GM23338 (cell line): ENCODE data around the gene KCNK3. TPM values are rescaled to one million over a fixed set of nuclear protein-coding genes. Genes with fewer than 3 reads are reported as not detected.

Source experiments
- ATAC-seq: fragments of 200-7000 bp; cut with Tn5 transposase; 3 replicates; pipeline ENCODE4 v1.9.1; 2020
- DNase-seq: peaks from one replicate; pipeline ENCODE4 v3.0.0-alpha.2; 2015; ENCODE audit warnings: low spot score
- H2AFZ ChIP-seq: fragments of 200-600 bp; sonication (generic); 2 replicates; pipeline ENCODE4 v1.8.0; 2016; ENCODE audit warnings: antibody characterized with exemption, mild to moderate bottlenecking, moderate library complexity
- H3F3A ChIP-seq: fragments of 200-600 bp; sonication (generic); replicated peaks from 2 replicates; pipeline ENCODE4 v1.8.0; 2017; ENCODE audit warnings: antibody characterized with exemption, mixed run types, low read depth
- H3K27ac ChIP-seq: fragments of 200-600 bp; sonication (generic); 2 replicates; pipeline ENCODE4 v1.6.1; 2016; ENCODE audit warnings: low read depth
- H3K27me3 ChIP-seq: fragments of 200-600 bp; sonication (generic); 2 replicates; pipeline ENCODE4 v1.8.0; 2016; ENCODE audit warnings: mild to moderate bottlenecking, mixed run types, moderate library complexity; ENCODE audit not compliant: insufficient read depth
- H3K36me3 ChIP-seq: fragments of 200-600 bp; sonication (generic); 2 replicates; pipeline ENCODE4 v1.8.0; 2016; ENCODE audit warnings: mild to moderate bottlenecking; ENCODE audit not compliant: insufficient read depth
- H3K4me1 ChIP-seq: fragments of 200-600 bp; sonication (generic); 2 replicates; pipeline ENCODE4 v1.8.0; 2016; ENCODE audit warnings: mild to moderate bottlenecking, moderate library complexity; ENCODE audit not compliant: insufficient read depth
- H3K4me2 ChIP-seq: fragments of 200-600 bp; sonication (generic); 2 replicates; pipeline ENCODE4 v1.7.1; 2017; ENCODE audit warnings: mixed run types
- H3K4me3 ChIP-seq: fragments of 200-600 bp; sonication (generic); 2 replicates; pipeline ENCODE4 v1.6.1; 2016; ENCODE audit warnings: mixed run types
- H3K79me2 ChIP-seq: fragments of 200-600 bp; sonication (generic); replicated peaks from 2 replicates; pipeline ENCODE4 v1.8.0; 2017; ENCODE audit warnings: mild to moderate bottlenecking; ENCODE audit not compliant: insufficient read depth
- H3K9me2 ChIP-seq: fragments of 200-600 bp; sonication (generic); 2 replicates; pipeline ENCODE4 v1.8.0; 2017; ENCODE audit not compliant: insufficient read depth
- H4K20me1 ChIP-seq: fragments of 200-600 bp; sonication (generic); replicated peaks from 2 replicates; pipeline ENCODE4 v1.8.0; 2017; ENCODE audit warnings: mild to moderate bottlenecking; ENCODE audit not compliant: insufficient read depth
- H3K27ac Mint-ChIP-seq: 2 replicates; pipeline ENCODE4 v1.8.0; 2020; ENCODE audit warnings: inconsistent platforms, mild to moderate bottlenecking, moderate library complexity, mixed read lengths
- H3K27me3 Mint-ChIP-seq: 3 replicates; pipeline ENCODE4 v1.8.0; 2022; ENCODE audit warnings: low read depth, mild to moderate bottlenecking, moderate library complexity, mixed read lengths, inconsistent platforms; ENCODE audit not compliant: insufficient read depth, poor library complexity
- H3K36me3 Mint-ChIP-seq: 3 replicates; pipeline ENCODE4 v1.8.0; 2021; ENCODE audit warnings: low read depth, mild to moderate bottlenecking, inconsistent platforms, moderate library complexity, mixed read lengths
- H3K4me1 Mint-ChIP-seq: 3 replicates; pipeline ENCODE4 v1.8.0; 2020; ENCODE audit warnings: mild to moderate bottlenecking, inconsistent platforms, mixed read lengths
- H3K4me3 Mint-ChIP-seq: 3 replicates; pipeline ENCODE4 v1.8.0; 2021; ENCODE audit warnings: moderate library complexity, mild to moderate bottlenecking, inconsistent platforms, mixed read lengths
- H3K9me3 Mint-ChIP-seq: 3 replicates; pipeline ENCODE4 v1.8.0; 2020; ENCODE audit warnings: moderate library complexity, mild to moderate bottlenecking, inconsistent platforms, mixed read lengths
- CREB1 ChIP-seq: fragments of 250-450 bp; sonication (Bioruptor Pico); IDR thresholded peaks from 2 replicates; pipeline ENCODE4 v1.5.0; 2020; ENCODE audit warnings: low read depth, mild to moderate bottlenecking, moderate library complexity
- EZH2 ChIP-seq: fragments of 200-600 bp; sonication (generic); IDR thresholded peaks from one replicate; pipeline ENCODE4 v1.8.0; 2017; ENCODE audit warnings: antibody characterized with exemption, mild to moderate bottlenecking, low read depth; ENCODE audit not compliant: unreplicated experiment
- EZH2phosphoT487 ChIP-seq: fragments of 200-600 bp; sonication (generic); IDR thresholded peaks from one replicate; pipeline ENCODE4 v1.8.1; 2018; ENCODE audit warnings: antibody characterized with exemption; ENCODE audit not compliant: unreplicated experiment
- JUNB ChIP-seq: IDR thresholded peaks from one replicate; pipeline ENCODE4 v1.6.1; 2016; ENCODE audit warnings: antibody characterized with exemption; ENCODE audit not compliant: unreplicated experiment
- NANOG ChIP-seq: IDR thresholded peaks from 2 replicates; pipeline ENCODE4 v1.6.1; 2016; ENCODE audit warnings: antibody characterized with exemption, borderline replicate concordance
- POLR2AphosphoS5 ChIP-seq: IDR thresholded peaks from 2 replicates; pipeline ENCODE4 v1.6.1; 2016; ENCODE audit warnings: antibody characterized with exemption, low read depth
- STAT1 ChIP-seq: IDR thresholded peaks from one replicate; pipeline ENCODE4 v1.6.1; 2016; ENCODE audit warnings: antibody characterized with exemption; ENCODE audit not compliant: unreplicated experiment
- ZNF114 ChIP-seq: fragments of 250-450 bp; sonication (Bioruptor Pico); IDR thresholded peaks from 2 replicates; pipeline ENCODE4 v1.5.0; 2020; ENCODE audit warnings: mild to moderate bottlenecking, moderate library complexity
- ZNF331 ChIP-seq: fragments of 250-450 bp; sonication (Bioruptor Pico); IDR thresholded peaks from 2 replicates; pipeline ENCODE4 v1.5.0; 2020; ENCODE audit warnings: low read depth, mild to moderate bottlenecking, moderate library complexity
- ZNF462 ChIP-seq: fragments of 250-450 bp; sonication (Bioruptor Pico); IDR thresholded peaks from 2 replicates; pipeline ENCODE4 v1.5.0; 2020; ENCODE audit warnings: mild to moderate bottlenecking, moderate library complexity
- polyA plus RNA-seq: library from polyadenylated mRNA; unstranded; fragments of >200 nt; fragmentation: Nextera tagmentation; extraction: Ambion mirVana; gene quantifications from 2 replicates; pipeline ENCODE4 v1.2.1, GENCODE V29; 2016
- total RNA-seq: library from RNA; depleted of rRNA; stranded (reverse); fragments of >200 nt; shearing (Covaris generic); gene quantifications from 2 replicates; pipeline ENCODE4 v1.2.3, GENCODE V29; 2014
- TF ChIP-seq, protein P1 (sequence below): IDR thresholded peaks from 2 replicates; pipeline ENCODE4 v1.6.1; 2016; ENCODE audit warnings: antibody characterized with exemption
- TF ChIP-seq, protein P2 (sequence below), 2 experiments: fragments of 200-600 bp in 1 of 2; sonication (generic) in 1 of 2; conservative IDR thresholded peaks; 2 replicates each; pipeline versions ENCODE4 v1.5.1 to v1.6.1; 2016 to 2017; ENCODE audit warnings: antibody characterized with exemption in 2 of 2, low read depth in 2 of 2, mild to moderate bottlenecking in 2 of 2, moderate library complexity in 1 of 2
- TF ChIP-seq, protein P3 (sequence below): IDR thresholded peaks from one replicate; pipeline ENCODE4 v1.6.1; 2018; ENCODE audit warnings: antibody characterized with exemption; ENCODE audit not compliant: unreplicated experiment

Gene KCNK3
- total and polyA plus RNA-seq, 2 experiments from 2014 or later = not detected

DNA sequence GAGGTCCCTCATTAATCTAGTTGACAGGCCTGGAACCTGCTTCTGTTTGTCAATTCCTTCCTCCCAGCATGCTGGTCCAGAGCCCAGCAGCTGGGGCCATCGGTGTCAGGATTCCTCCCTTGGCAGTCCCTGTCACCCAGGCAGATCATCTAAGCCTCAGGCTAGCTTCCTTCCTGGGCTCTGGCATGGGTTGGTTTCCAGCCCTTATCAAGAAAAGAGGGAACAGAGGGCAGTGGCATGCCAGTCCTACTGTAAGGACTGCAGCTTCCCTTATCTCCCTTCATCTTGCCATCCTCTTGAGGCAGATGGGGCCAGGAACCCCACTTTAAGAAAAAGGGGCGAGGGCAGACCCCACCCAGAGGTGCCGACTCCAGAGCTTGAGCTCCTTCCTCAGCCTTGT lies 10.9 kb upstream of the KCNK3 start:
- H3K27ac ChIP-seq = no peak overlapping the region
- no peaks in the 10 kb centered on the region for H3K27me3 ChIP-seq
- no peaks in the 10 kb centered on the region for H3F3A ChIP-seq
- no peak overlapping the region for H3K4me3 ChIP-seq
- no peaks in the 10 kb centered on the region; the same call in 1 of the 2 replicates for H3K9me2 ChIP-seq
- H2AFZ ChIP-seq = no peak overlapping the region
- no peak overlapping the region for H3K4me2 ChIP-seq
- no peaks in the 10 kb centered on the region for H4K20me1 ChIP-seq
- TF ChIP-seq, protein P1, sequence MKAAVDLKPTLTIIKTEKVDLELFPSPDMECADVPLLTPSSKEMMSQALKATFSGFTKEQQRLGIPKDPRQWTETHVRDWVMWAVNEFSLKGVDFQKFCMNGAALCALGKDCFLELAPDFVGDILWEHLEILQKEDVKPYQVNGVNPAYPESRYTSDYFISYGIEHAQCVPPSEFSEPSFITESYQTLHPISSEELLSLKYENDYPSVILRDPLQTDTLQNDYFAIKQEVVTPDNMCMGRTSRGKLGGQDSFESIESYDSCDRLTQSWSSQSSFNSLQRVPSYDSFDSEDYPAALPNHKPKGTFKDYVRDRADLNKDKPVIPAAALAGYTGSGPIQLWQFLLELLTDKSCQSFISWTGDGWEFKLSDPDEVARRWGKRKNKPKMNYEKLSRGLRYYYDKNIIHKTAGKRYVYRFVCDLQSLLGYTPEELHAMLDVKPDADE = no peak
- TF ChIP-seq JUNB = no peak
- TF ChIP-seq, protein P2, sequence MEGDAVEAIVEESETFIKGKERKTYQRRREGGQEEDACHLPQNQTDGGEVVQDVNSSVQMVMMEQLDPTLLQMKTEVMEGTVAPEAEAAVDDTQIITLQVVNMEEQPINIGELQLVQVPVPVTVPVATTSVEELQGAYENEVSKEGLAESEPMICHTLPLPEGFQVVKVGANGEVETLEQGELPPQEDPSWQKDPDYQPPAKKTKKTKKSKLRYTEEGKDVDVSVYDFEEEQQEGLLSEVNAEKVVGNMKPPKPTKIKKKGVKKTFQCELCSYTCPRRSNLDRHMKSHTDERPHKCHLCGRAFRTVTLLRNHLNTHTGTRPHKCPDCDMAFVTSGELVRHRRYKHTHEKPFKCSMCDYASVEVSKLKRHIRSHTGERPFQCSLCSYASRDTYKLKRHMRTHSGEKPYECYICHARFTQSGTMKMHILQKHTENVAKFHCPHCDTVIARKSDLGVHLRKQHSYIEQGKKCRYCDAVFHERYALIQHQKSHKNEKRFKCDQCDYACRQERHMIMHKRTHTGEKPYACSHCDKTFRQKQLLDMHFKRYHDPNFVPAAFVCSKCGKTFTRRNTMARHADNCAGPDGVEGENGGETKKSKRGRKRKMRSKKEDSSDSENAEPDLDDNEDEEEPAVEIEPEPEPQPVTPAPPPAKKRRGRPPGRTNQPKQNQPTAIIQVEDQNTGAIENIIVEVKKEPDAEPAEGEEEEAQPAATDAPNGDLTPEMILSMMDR (conservative IDR thresholded peaks at IDR 0.05; ENCODE audit: low read depth in 2 of 2) = no peak
- TF ChIP-seq CREB1 (CRISPR knock-in tag) = no peak
- TF ChIP-seq ZNF331 (CRISPR knock-in tag) = no peak
- TF ChIP-seq ZNF114 (CRISPR knock-in tag) = no peak
- no peak for TF ChIP-seq NANOG
- TF ChIP-seq STAT1 = no peak
- no peak for TF ChIP-seq EZH2phosphoT487
- TF ChIP-seq, protein P3, sequence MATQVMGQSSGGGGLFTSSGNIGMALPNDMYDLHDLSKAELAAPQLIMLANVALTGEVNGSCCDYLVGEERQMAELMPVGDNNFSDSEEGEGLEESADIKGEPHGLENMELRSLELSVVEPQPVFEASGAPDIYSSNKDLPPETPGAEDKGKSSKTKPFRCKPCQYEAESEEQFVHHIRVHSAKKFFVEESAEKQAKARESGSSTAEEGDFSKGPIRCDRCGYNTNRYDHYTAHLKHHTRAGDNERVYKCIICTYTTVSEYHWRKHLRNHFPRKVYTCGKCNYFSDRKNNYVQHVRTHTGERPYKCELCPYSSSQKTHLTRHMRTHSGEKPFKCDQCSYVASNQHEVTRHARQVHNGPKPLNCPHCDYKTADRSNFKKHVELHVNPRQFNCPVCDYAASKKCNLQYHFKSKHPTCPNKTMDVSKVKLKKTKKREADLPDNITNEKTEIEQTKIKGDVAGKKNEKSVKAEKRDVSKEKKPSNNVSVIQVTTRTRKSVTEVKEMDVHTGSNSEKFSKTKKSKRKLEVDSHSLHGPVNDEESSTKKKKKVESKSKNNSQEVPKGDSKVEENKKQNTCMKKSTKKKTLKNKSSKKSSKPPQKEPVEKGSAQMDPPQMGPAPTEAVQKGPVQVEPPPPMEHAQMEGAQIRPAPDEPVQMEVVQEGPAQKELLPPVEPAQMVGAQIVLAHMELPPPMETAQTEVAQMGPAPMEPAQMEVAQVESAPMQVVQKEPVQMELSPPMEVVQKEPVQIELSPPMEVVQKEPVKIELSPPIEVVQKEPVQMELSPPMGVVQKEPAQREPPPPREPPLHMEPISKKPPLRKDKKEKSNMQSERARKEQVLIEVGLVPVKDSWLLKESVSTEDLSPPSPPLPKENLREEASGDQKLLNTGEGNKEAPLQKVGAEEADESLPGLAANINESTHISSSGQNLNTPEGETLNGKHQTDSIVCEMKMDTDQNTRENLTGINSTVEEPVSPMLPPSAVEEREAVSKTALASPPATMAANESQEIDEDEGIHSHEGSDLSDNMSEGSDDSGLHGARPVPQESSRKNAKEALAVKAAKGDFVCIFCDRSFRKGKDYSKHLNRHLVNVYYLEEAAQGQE = no peak
- TF ChIP-seq EZH2 = no peak
- no peak for TF ChIP-seq ZNF462 (CRISPR knock-in tag)
- no peak for TF ChIP-seq POLR2AphosphoS5
- H3K36me3 Mint-ChIP-seq = peaks cover 4% of the 10 kb centered on the region; the same call in 1 of the 3 replicates
- peaks cover 16% of the 10 kb centered on the region for H3K27me3 Mint-ChIP-seq
- H3K4me1 Mint-ChIP-seq = peaks cover 9% of the 10 kb centered on the region; the same call in 2 of the 3 replicates
- no peak overlapping the region for H3K4me3 Mint-ChIP-seq
- no peaks in the 10 kb centered on the region for H3K79me2 ChIP-seq
- H3K9me3 Mint-ChIP-seq = peaks cover 6% of the 10 kb centered on the region; the same call in 2 of the 3 replicates
- ATAC-seq (no peak), DNase-seq (no peak)
- no peak overlapping the region for H3K27ac Mint-ChIP-seq
- H3K4me1 ChIP-seq = no peaks in the 10 kb centered on the region
- H3K36me3 ChIP-seq = no peaks in the 10 kb centered on the region
